Dermis microvascular lymphatic vessel endothelial cell (primary cell): Measurements from ENCODE around the gene GNG12. TPM values are rescaled to one million over a fixed set of nuclear protein-coding genes. Genes with fewer than 3 reads are reported as not detected.

ENCODE experiments used
- DNase-seq, 2 donors: peaks; one replicate each; pipeline versions ENCODE4 v3.0.0 to v3.0.0-alpha.2; 2010; ENCODE audit warnings: low read depth in 2 of 2
- total RNA-seq: library from RNA; depleted of rRNA; stranded (reverse); fragments of >200 nt; gene quantifications from 2 replicates; pipeline ENCODE4 v1.2.1, GENCODE V29; 2014

GNG12 gene
- total RNA-seq, 1 donor from 2014 or later, result 144 TPM

- no peak for DNase-seq
Measured at GRCh38 chr1:67787746-67788145, 45.5 kb downstream of the GNG12 start.

GRCh38 chr1:67785847-67786753 is 47.2 kb downstream of the GNG12 start:
- peak; percentile 69 to 80 for DNase-seq

- peak; percentile 24 to 71 for DNase-seq
Measured at GRCh38 chr1:67784545-67785186, 48.6 kb downstream of the GNG12 start.

DNA sequence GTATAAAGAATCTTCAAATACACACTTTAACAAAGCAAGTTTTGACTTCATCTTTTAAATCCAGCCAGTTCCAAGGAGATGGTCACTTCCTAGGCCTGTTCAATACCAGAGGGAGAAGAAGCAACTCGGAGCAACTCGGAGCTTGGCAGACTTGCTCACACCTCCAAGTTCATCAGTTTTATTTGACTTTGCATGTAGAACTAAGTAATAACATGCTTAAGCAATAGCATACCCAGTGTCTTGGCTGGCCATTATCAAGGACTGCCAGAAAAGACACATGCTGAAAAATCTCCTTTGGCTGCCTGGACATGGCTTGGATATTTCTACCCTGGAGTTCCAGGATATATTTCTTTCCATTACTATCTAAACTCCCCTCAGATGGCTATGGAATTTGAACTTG is 52.6 kb downstream of the GNG12 start:
- no peak for DNase-seq

DNA sequence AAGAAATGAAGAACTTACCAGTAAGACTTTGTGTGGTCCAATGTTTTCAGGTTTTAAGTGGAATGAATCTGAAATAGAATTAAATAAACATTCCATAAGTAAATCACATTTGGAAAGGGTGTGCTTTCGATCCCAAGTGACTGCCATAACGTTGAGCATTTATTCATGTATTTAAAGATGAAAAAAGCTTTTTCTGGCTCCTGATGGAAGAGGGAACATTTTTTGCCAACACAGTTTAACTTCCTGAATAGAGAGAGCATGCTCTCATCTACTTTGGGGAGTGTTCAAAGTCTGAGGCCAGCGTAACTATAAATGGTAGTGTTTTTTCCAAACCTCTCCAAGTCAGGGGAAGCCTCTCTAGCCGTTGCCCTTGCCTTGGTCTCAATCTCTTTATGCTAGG is 55.8 kb downstream of the GNG12 start:
- DNase-seq, result no peak

- no peak for DNase-seq
Measured at GRCh38 chr1:67777016-67777415, 56.3 kb downstream of the GNG12 start.

DNA sequence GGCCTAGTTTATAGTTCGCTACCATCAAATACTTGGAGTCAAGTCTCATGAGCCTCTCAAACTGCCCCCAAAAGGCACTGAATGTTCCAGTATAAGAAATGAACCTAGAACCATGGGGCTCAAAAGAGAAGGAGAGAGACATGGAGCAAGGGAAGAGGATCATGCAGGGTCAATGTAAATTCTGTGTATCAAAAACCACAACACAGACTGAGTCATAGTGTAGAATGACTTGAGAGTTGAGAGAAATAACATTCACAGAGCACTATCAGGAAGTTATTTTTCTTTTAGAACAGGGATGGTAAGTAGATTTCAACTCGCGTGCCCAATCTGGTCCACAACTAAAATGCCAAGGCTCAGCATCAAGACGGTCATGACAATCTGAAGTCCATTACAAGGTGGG is 59.8 kb downstream of the GNG12 start:
- DNase-seq, result no peak

DNA sequence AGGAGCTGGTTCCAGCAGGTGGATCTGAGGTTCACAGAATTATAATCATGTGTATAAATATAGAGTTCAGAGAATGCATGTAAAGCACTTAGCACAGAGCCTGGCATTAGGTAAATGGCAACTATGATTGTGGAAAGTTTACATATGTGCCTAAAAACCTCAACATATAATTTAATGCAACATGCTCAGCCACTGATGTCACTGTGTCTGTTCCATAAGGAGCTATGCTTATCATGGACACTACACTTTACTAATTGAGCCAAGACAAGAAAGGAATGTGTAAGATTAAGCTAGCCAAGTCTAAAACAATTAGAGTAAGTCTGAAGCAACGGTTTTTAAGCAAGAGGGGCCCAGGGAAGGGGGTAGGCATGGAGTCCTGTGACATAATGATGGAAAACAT is 61.5 kb downstream of the GNG12 start:
- no peak for DNase-seq

DNA sequence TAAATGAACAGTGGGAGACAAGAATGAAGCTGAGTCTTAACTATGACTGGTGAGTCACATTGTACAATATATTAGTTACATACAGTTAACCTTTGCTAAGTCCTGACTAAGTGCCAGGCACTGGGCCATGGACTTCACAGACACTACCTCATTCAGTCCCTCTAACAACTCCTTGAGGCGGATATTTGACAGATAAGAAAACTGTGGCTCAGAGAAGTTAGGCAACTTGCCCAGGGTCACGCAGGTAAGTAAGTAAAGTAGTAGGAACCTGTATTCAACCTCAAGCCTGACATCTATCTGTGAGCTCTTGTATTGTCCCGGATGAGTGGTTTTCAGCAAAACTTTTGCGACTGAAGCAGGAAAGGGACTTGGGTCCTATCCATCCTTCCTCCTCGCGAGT is 62.1 kb downstream of the GNG12 start:
- peak in 1 of 2 donors; percentile 39 for DNase-seq

DNA sequence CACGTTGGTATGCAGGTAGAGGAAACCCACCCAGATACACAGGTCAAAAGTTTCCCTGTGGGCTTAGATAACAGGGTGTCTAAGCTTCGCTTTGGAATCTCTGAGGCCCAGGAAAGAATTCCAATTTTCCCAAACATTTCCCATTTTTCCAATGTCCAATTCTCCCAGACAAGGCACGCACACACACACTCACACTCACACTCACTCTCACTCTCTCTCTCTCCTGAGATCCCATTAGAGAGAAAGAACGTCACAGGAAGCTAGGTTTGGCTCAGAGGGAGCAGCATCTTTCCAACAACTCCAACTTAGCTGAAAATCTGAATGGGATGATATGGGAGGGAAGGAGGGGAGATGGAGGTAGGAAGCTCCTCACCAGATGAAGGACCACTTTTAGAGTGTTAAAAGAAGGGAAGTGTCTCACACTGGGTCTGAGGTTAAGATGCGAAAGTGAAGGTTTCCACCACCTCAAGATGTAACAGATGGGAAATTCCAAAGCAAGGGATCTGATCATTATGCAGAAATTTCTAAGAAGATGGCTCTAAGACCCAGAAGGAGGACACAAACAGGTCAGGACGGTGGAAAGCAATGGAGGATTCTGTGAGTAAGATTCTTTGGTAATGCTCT is 63.5 kb downstream of the GNG12 start:
- DNase-seq, result no peak

- DNase-seq, result no peak
Measured at GRCh38 chr1:67768480-67768879, 64.8 kb downstream of the GNG12 start.

GRCh38 chr1:67767103-67767782 is 66.0 kb downstream of the GNG12 start:
- DNase-seq, result no peak

GRCh38 chr1:67766141-67766978 is 66.9 kb downstream of the GNG12 start:
- peak; percentile 27 to 75 for DNase-seq

GRCh38 chr1:67764633-67765032 is 68.6 kb downstream of the GNG12 start:
- DNase-seq, result no peak

GRCh38 chr1:67761730-67762129 is 71.5 kb downstream of the GNG12 start:
- DNase-seq, result no peak

- DNase-seq, result no peak
Measured at GRCh38 chr1:67761091-67761490, 72.2 kb downstream of the GNG12 start.

- peak; percentile 16 to 71 for DNase-seq
Measured at GRCh38 chr1:67760030-67760821, 73.0 kb downstream of the GNG12 start.

DNA sequence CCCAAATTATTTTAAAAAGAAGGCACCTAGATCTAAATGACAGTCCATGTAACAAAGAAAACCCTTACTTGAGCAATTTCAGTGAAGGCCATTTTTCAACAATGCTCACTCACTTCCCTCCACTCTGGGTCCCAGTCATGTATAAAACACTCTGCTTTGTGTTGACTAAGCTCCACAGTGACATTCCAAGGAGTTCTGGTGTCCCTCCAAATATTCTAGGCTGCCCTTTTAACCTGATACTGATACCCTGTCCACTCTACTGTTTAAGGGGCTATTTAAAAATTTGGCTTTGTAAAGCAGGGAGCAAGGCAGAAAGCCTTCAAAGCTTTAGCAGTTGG is 73.6 kb downstream of the GNG12 start:
- DNase-seq, result no peak

DNA sequence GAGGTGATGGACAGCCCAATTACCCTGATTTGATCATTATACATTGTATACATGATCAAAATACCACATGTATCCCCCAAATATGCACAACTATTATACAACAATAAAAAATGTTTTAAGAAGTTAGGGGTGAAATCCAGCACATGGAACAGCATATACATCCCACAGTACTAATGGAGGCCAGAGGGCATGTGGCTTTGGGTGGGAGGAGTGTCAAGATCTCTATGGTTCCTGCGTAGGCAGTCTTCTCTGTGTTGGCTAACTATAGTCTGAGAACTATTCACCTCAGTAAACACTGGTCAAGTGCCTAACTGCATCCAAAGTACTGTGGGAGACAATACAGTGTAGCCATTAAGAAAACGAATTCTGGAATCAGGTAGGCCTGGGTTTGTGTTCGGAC is 74.2 kb downstream of the GNG12 start:
- no peak for DNase-seq

- DNase-seq, result no peak
Measured at GRCh38 chr1:67755619-67756018, 77.6 kb downstream of the GNG12 start.
